Prostate gland (tissue), 2 donors: Measurements from ENCODE around the gene FAM53A. TPM values are rescaled to one million over a fixed set of nuclear protein-coding genes. Genes with fewer than 3 reads are reported as not detected.

ENCODE experiments used
- DNase-seq: peaks from one replicate; pipeline ENCODE4 v3.0.0-alpha.2; 2019; ENCODE audit warnings: low spot score
- H3K27ac ChIP-seq, 2 donors: fragments of 200-600 bp; sonication (generic); 2 replicates each; pipeline ENCODE4 v1.5.1; 2017 to 2019
- H3K27me3 ChIP-seq: fragments of 200-600 bp; sonication (generic); replicated peaks from 2 replicates; pipeline ENCODE4 v1.5.1; 2019; ENCODE audit not compliant: insufficient read depth
- H3K36me3 ChIP-seq, 2 donors: fragments of 200-600 bp; sonication (generic); 1 replicate in 1 of 2; 2 replicates in 1 of 2; pipeline versions ENCODE4 v1.5.1 to v1.8.1; 2017 to 2019
- H3K4me1 ChIP-seq: fragments of 200-600 bp; sonication (generic); replicated peaks from 2 replicates; pipeline ENCODE4 v1.5.1; 2019
- H3K4me3 ChIP-seq, 2 donors: fragments of 200-600 bp; sonication (generic); 2 replicates each; pipeline ENCODE4 v1.5.1; 2017 to 2019
- H3K9me3 ChIP-seq: fragments of 200-600 bp; sonication (generic); 2 replicates; pipeline ENCODE4 v1.5.1; 2017
- POLR2A ChIP-seq: fragments of 450-650 bp; IDR thresholded peaks from one replicate; pipeline ENCODE4 v1.6.1; 2016; ENCODE audit warnings: antibody characterized with exemption, mild to moderate bottlenecking
- POLR2AphosphoS5 ChIP-seq: sonication (generic); formaldehyde crosslinking; IDR thresholded peaks from one replicate; pipeline ENCODE4 v1.6.1; 2017; ENCODE audit warnings: antibody characterized with exemption
- WGBS: methylation state at CpG from one replicate; pipeline ENCODE4 v1.1.5; 2018; 5-methylcytosine and 5-hydroxymethylcytosine counted together
- intact Hi-C: fragments of 100-400 bp; cut with DNase I; formaldehyde crosslinking; loops from one replicate; pipeline ENCODE4 v1.14.2; 2022
- total RNA-seq, 2 donors: library from RNA; depleted of rRNA; stranded (reverse); fragments of >200 nt; gene quantifications; one replicate each; pipeline ENCODE4 v1.1.0, GENCODE V29; 2016
- TF ChIP-seq, protein P1 (sequence below), 4 experiments: fragments of 200-600 bp in 2 of 4; fragments of 450-650 bp in 2 of 4; sonication (generic) in 2 of 4; IDR thresholded peaks; 1 replicate in 3 of 4; 2 replicates in 1 of 4; pipeline ENCODE4 v1.5.1; 2016 to 2019; ENCODE audit warnings: antibody characterized with exemption in 4 of 4, mild to moderate bottlenecking in 2 of 4, moderate library complexity in 2 of 4

FAM53A gene
- total RNA-seq, 2 donors from 2014 or later: 2.3 to 16.8 TPM

DNA sequence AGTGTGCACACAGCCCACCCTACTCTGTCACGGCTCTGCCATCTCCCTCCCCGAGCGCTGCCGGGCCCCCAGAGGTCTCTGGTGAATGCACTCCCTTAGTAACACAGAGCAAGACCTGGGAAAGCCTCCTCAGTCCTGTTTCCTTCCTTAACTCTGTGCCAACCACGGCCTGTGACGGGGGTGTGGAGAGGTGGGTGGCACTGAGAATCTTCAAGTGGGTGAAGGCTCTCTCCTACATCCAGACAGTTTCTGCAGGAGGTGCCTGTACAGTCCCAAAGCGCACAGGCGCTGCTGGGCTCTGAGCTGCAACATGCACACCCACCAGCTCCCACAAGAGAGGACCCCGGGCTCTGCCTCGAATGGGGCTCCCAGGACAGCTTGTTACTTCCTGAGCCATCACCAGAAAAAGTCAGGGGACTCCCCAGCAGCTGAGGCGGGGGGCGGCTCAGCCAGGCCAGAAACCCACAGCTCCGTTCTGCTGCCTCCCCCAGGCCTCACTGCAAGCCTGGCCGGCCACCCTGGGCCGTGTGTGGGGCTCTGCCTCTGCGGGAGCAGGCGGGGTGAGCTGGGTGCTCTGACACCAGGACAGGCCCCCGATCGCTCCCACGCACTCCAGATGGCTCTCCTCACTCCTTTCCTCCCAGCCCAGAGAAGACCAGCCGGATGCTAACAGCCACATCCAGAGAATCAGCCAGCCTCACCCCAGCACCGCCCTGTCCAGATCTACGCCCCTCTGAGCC is 29.7 kb downstream of the FAM53A start:
- Histone ChIP-seq H3K9me3 (no peaks in the 10 kb centered on the region), H3K4me3 (no peak overlapping the region), H3K4me1 (no peaks in the 10 kb centered on the region), H3K27ac (no peak overlapping the region), H3K36me3 (no peaks in the 10 kb centered on the region), H3K27me3 (no peaks in the 10 kb centered on the region)
- no peak for TF ChIP-seq POLR2AphosphoS5
- no peak for DNase-seq
- WGBS: 85% methylated on average over 19 of the region's 23 CpGs
- intact Hi-C loops: no loop called here

DNA sequence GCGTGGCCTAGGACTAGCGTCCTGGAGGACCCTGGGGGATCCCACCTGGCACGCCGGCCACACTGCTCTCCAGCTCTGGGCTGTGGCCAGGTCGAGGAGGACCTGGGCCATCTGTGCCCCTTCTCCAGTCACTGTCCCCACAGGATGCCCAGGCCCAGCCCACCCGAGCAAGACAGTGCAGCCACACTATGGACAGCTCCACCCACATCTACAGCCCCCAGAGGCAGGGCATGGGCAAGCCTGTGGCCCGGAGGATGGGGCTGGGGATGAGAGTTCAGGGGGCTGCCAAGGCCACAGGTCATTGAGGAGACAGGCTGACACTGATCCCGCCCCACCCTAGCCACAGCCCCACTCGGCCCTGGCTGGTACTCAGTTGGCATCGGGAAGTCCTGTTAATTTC is 30.3 kb downstream of the FAM53A start:
- H3K9me3 ChIP-seq: no peaks in the 10 kb centered on the region
- DNase-seq: no peak
- 94% methylated on average over 10 of the region's 10 CpGs for WGBS
- TF ChIP-seq, protein P1, sequence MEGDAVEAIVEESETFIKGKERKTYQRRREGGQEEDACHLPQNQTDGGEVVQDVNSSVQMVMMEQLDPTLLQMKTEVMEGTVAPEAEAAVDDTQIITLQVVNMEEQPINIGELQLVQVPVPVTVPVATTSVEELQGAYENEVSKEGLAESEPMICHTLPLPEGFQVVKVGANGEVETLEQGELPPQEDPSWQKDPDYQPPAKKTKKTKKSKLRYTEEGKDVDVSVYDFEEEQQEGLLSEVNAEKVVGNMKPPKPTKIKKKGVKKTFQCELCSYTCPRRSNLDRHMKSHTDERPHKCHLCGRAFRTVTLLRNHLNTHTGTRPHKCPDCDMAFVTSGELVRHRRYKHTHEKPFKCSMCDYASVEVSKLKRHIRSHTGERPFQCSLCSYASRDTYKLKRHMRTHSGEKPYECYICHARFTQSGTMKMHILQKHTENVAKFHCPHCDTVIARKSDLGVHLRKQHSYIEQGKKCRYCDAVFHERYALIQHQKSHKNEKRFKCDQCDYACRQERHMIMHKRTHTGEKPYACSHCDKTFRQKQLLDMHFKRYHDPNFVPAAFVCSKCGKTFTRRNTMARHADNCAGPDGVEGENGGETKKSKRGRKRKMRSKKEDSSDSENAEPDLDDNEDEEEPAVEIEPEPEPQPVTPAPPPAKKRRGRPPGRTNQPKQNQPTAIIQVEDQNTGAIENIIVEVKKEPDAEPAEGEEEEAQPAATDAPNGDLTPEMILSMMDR (IDR thresholded peaks at IDR 0.05): no peak
- TF ChIP-seq POLR2A (no peak), POLR2AphosphoS5 (no peak)
- no peaks in the 10 kb centered on the region for H3K4me1 ChIP-seq
- intact Hi-C loops: no loop called here
- no peak overlapping the region for H3K4me3 ChIP-seq
- H3K27ac ChIP-seq: no peak overlapping the region
- no peaks in the 10 kb centered on the region for H3K36me3 ChIP-seq
- no peaks in the 10 kb centered on the region for H3K27me3 ChIP-seq

DNA sequence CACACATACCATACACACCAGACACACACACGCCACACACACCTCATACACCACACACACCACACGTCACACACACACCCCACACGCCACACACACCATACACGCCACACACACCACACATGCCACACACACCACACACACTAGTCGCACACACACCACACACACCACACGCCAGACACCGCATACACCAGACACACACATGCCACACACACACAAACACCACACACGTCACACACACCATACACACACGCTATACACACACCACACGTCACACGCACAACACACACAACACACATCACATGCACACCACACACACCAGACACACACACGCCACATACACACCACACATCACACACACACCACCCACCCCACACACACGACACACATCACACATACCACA is 32.0 kb downstream of the FAM53A start:
- Histone ChIP-seq H3K4me1 (no peaks in the 10 kb centered on the region), H3K36me3 (no peaks in the 10 kb centered on the region), H3K9me3 (no peaks in the 10 kb centered on the region), H3K27me3 (no peaks in the 10 kb centered on the region), H3K4me3 (no peak overlapping the region), H3K27ac (no peak overlapping the region)
- DNase-seq: no peak
- intact Hi-C loops: no loop called here
- 96% methylated on average over 13 of the region's 13 CpGs for WGBS
- no peak for TF ChIP-seq POLR2A
- TF ChIP-seq, protein P1 (IDR thresholded peaks at IDR 0.05): no peak

DNA sequence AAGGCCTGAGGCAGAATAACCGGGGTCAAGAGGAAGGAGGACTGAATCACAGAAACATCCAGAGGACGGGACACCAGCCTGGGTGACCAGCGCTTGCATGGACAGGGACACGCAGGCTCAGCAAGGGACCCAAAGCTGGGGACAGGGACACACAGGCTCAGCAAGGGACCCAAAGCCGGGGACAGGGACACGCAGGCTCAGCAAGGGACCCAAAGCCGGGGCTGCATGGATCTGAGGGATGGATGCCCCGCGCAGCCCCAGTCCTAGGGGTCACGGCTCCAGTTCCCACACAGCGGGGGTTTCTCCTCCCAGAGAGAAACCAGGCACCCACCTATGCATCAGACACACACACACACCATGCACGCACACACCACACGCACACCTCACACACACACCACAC is 32.5 kb downstream of the FAM53A start:
- Histone ChIP-seq H3K4me1 (no peaks in the 10 kb centered on the region), H3K9me3 (no peaks in the 10 kb centered on the region), H3K27ac (no peak overlapping the region), H3K4me3 (no peak overlapping the region), H3K27me3 (no peaks in the 10 kb centered on the region), H3K36me3 (no peaks in the 10 kb centered on the region)
- WGBS: 96% methylated on average over 13 of the region's 13 CpGs
- intact Hi-C loops: no loop called here
- DNase-seq: no peak
- TF ChIP-seq POLR2AphosphoS5 (no peak), POLR2A (no peak)
- TF ChIP-seq, protein P1 (IDR thresholded peaks at IDR 0.05): no peak

DNA sequence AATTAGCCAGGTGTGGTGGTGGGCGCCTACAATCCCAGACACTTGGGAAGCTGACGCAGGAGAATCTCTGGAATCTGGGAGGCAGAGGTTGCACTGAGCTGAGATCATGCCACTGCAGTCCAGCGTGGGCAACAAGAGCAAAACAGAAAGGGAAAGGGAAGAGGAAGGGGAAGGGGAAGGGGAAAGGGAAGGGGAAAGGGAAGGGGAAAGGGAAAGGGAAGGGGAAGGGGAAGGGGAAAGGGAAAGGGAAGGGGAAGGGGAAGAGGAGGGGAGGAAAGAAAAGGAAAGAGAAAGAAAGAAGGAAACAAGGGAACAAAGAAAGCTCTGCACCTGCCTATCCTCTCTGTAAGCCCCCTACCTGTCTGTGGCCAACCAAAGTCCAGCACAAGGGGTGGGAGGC is 35.2 kb downstream of the FAM53A start:
- H3K9me3 ChIP-seq: no peaks in the 10 kb centered on the region
- no peak overlapping the region for H3K27ac ChIP-seq
- no peaks in the 10 kb centered on the region for H3K36me3 ChIP-seq
- intact Hi-C loops: no loop called here
- no peaks in the 10 kb centered on the region for H3K4me1 ChIP-seq
- H3K27me3 ChIP-seq: no peaks in the 10 kb centered on the region
- TF ChIP-seq POLR2AphosphoS5 (no peak), POLR2A (no peak)
- TF ChIP-seq, protein P1 (IDR thresholded peaks at IDR 0.05): no peak
- WGBS: 83% methylated on average over 3 of the region's 3 CpGs
- no peak overlapping the region for H3K4me3 ChIP-seq
- DNase-seq: no peak
